Bronchial epithelial cell (primary cell): Measurements from ENCODE around the gene POLR3G. TPM values are rescaled to one million over a fixed set of nuclear protein-coding genes. Genes with fewer than 3 reads are reported as not detected.

Experiments
- DNase-seq: peaks from one replicate; pipeline ENCODE4 v3.0.0-alpha.2; 2010; ENCODE audit warnings: low read depth
- FAIRE-seq: peaks from 2 replicates; lab custom pipeline; 2011; peaks lifted over from hg19 to GRCh38; lab: Jason Lieb, UNC
- H3K27me3 ChIP-seq: 2 replicates; pipeline ENCODE4 v1.5.1; 2011; ENCODE audit warnings: low read length; ENCODE audit not compliant: control insufficient read depth, insufficient read depth
- H3K36me3 ChIP-seq: 2 replicates; pipeline ENCODE4 v1.5.1; 2011; ENCODE audit warnings: low read length; ENCODE audit not compliant: control insufficient read depth, insufficient read depth
- H3K4me3 ChIP-seq: 2 replicates; pipeline ENCODE4 v1.5.1; 2011; ENCODE audit warnings: mild to moderate bottlenecking, low read depth, low read length, control low read depth
- CTCF ChIP-seq: IDR thresholded peaks from 2 replicates; pipeline ENCODE4 v1.5.1; 2011; ENCODE audit warnings: mild to moderate bottlenecking, moderate library complexity, low read length, control low read depth, inconsistent platforms; ENCODE audit not compliant: insufficient read depth, severe bottlenecking
- total RNA-seq: library from RNA; depleted of rRNA; stranded (reverse); fragments of >200 nt; gene quantifications from 2 replicates; pipeline ENCODE4 v1.2.1, GENCODE V29; 2014

POLR3G gene
- total RNA-seq, 1 donor from 2014 or later, result 7.9 TPM

- TF ChIP-seq CTCF, result no peak
- no peak overlapping the region for H3K4me3 ChIP-seq
- FAIRE-seq, result no peak
- no peaks in the 10 kb centered on the region for H3K27me3 ChIP-seq
- no peak for DNase-seq
- H3K36me3 ChIP-seq, result no peaks in the 10 kb centered on the region
Measured at GRCh38 chr5:90476391-90476790, 1.7 kb downstream of the POLR3G start.

- DNase-seq, result no peak
- Histone ChIP-seq H3K27me3 (no peaks in the 10 kb centered on the region), H3K36me3 (no peaks in the 10 kb centered on the region), H3K4me3 (no peak overlapping the region)
- no peak for FAIRE-seq
- no peak for TF ChIP-seq CTCF
Measured at GRCh38 chr5:90477073-90477472, 2.4 kb downstream of the POLR3G start.

- H3K4me3 ChIP-seq, result no peak overlapping the region
- H3K36me3 ChIP-seq, result no peaks in the 10 kb centered on the region
- TF ChIP-seq CTCF, result no peak
- FAIRE-seq (no peak), DNase-seq (no peak)
- no peaks in the 10 kb centered on the region for H3K27me3 ChIP-seq
Measured at GRCh38 chr5:90477621-90478215, 3.1 kb downstream of the POLR3G start.

GRCh38 chr5:90479611-90480385, 5.1 kb downstream of the POLR3G start:
- no peak for TF ChIP-seq CTCF
- H3K36me3 ChIP-seq, result no peaks in the 10 kb centered on the region
- no peak overlapping the region for H3K4me3 ChIP-seq
- DNase-seq (peak; percentile 27), FAIRE-seq (no peak)
- H3K27me3 ChIP-seq, result no peaks in the 10 kb centered on the region

- Histone ChIP-seq H3K36me3 (no peaks in the 10 kb centered on the region), H3K4me3 (no peak overlapping the region), H3K27me3 (no peaks in the 10 kb centered on the region)
- FAIRE-seq, result no peak
- no peak for DNase-seq
- no peak for TF ChIP-seq CTCF
Measured at GRCh38 chr5:90480699-90481098, 6.0 kb downstream of the POLR3G start.
